SKM-1 treated with dmso at 0.1 percent for 144 hours (cell line): Measurements from ENCODE around the gene RNF39.

Experiments
- DNase-seq: peaks from one replicate; lab custom pipeline; 2025; ENCODE audit not compliant: unreplicated experiment; lab: John Stamatoyannopoulos, UW

RNF39 gene

DNA sequence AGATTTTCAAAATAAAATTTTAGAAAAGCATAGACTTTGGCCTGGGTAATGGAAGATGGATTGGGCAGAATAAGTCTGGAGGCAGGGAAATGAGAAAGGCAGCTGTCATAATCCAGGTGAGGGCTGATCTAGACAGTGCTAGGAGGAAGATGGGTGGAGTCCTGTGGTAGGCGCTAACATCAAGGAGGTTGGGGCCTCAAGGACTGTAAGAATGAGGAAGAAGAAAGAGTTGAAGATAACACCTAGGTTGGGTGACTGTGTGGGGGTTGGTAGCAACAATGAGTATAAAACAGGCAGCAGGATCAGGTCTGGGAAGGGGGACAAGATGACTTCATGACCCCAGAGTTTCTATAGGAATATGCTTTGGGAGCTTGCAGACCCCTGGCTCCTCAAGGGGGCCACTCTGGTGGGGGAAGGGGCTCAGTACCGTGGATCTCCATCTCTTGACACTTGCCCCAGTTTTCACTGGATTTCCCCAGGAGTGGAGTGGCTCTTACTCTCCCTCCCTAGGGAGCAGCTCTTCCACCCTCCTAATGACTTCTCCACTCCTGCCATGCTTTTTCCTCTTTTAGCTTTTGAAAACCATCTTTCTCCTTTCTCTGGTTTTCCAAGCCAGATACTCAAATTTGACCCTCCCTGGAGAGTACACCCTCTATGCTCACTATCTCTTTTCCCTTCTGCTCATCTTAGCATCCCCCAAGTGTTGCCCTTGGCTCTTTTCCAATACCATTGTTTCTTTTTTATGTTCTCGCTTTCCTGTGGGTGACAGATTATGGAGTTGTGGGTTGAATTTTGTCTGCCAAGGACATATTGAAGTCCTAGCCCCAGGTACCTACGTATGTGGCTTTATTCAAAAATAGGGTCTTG, 22.6 kb upstream of the RNF39 start:
- DNase-seq = no peak

GRCh38 chr6:30096829-30097228, 21.3 kb upstream of the RNF39 start:
- no peak for DNase-seq

DNA sequence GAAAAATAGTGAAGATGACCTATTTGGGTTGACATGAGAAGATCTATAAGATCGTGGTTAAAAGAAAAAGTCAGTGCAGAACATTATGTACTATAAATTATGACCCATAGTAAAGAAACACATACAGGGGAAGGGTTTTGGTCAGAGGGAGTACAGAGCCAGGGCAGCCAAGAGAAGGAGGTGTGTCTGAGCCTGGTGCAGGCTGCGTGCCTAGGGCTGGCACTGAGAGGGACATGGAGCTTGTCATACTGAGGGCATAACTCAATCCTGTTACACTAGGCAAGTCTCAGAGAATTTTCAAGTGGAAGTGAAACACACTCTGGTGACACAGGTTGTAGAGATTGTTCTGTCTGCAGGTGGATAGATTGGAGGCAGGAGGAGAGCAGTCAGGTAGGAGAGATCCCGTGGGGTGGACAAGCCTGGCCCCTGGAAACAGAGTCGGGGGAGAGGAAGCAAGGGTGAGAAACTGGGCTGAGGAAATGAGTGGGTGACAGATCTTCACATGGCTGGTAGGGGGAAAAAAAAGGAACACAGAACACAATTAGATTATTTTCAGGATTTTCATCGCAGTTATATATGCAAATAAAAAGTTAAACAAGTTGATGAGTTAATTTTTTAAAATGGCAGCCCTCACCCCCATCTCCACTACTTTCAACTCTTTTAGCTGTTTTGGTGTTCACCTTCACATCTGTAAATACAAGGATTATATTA, 18.5 kb upstream of the RNF39 start:
- DNase-seq = no peak

DNA sequence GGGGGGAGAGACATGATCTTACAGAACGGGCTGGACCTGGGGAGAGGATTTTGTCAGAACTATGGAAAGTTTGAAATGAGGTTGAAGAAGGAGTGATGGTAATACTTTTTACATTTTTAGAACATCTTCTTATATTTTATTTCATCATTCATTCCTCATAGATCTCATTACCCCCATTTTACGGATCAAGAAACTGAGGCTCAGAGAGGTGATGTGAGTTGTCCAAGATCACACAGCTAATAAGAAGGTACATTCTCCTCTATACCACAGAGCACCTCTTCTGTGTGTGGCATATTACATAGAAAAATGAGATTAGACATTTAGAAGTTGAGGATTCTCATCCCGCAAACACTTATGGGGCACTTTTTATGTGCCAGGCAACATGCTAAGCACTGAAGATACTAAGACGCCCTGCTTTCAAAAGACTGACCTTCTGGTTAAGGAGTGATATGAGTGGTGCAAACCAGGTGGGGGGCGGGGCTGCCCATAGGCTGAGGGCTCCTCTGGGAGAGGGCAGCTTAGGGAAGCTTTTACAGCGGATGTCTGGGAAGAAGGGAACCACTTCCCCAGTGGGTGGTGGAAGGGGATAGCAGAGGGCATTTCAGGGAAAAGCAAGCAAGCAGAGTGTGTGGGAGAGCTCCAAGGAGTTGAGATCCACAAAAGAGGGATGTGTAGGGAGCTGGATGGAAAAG, 17.4 kb upstream of the RNF39 start:
- no peak for DNase-seq

GRCh38 chr6:30091577-30092381, 16.2 kb upstream of the RNF39 start:
- DNase-seq = no peak

- DNase-seq = no peak
Observed at GRCh38 chr6:30087876-30088275, 12.3 kb upstream of the RNF39 start.

- no peak for DNase-seq
Observed at GRCh38 chr6:30077218-30077617, 1.6 kb upstream of the RNF39 start.

DNA sequence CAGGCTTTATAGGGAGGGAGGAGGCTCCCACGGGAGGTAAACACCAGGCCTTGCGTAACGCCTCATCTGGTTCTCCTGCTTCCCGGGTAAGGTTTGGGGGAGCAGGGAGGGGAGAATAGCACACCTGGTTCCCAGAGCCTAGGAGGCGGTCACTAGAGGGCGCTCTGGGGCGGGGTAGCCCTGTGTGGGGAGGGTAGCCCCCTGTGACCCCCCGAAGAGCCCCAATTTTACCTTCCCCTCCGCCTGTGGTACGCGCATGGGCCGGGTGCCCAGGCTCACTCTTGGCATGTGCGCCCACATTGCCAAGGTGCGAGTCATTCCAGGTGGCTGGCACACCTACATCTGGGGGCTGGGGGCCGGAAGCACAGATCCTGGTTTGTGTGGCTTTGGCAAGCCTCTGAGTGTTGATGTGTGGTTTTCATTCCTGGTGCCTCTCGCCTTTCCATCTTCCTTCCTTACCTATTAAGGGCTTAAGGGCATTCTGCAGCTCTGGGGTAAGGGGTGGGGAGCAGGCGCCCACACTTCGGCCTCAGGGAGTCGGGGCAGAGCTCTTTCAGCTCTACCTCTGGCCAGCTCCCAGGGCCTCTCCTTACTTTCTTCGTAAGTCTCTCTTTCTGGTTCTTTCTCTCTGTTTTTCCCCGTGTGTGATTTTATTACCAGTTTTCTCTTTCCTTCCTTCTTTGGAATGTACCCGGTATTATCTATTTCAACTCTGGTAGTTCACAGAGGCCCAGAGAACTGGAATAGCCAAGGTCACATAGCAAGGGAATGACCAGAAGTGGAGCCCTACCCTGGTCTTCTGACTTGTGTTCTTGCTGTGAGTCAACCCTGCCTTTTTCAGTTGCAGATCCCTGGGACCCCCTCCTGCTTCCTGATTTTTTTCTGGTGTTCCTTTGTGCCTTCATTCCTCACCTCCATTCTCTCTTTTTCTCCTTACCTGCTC, 492 bp upstream of the RNF39 start:
- DNase-seq = no peak

DNA sequence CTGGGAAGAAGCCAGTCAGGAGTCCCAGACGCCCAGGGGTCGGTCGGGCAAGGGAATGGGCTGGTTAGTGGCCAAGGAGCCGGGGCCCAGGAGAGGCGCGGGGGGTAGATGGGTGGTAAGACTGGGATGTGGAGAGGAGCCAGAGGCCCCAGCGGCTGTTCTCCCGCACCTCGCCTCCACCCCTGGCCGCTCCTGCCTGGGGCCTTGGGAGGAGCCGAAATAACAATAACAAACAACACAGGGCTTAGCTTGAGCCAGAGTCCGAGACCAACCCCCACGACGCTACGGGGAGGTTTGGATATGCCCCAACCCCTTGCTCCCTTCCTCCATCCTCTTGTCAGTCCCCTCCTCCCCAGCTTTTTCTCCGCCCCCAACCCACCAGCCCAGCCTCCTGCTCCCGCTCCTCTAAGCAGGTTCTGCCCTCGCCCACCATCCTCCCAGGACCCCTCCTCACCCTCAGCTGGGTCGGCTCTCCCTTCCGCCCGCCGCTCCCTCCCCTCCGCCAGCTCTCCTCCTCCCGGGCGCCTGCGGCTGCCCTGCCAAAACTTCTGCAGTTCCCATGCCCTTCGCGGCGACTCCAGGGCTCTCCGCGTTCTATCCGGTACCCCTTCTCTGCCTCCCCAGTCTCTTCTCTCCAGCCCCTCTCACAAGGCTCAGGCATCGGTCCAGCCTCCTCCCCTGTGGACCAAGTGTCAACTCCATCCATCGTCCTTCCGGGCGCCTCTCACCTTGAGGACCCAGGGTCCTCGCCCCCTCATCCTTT, 1.1 kb downstream of the RNF39 start:
- no peak for DNase-seq

DNA sequence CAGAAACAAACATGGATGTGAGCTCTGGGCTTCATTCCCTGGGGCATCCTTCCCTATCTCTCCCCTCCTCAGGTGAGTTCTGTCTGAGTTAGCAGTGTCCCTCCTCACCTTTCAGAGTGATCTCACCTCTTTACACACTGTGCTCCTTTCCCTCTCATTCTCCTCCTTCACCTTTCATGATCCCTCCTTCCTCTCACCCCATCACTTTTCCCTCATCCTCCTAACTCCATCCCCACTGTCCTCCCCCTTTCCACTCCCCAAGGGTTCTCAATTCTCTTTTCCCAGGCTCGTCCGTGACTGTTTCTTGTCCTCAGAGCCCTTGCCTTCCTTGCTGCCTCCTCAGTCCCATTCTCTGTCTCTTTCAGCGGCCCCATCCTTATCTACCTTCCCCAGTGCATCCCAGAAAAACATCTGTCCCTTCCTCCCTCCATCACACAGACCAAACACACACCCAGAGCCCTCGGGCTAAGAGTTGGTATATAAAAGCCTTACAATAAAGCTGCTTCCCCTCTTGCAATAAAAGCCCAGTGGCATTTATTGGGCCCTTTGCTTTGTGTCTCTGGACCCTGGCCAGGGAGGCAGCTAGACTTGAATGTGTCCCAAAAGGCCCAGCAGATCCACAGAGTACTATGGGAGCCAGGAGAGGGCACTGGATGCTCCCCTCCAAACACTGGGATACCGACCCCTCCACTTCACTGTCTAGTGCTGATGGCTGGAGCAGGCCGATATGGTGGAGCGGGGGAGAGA, 1.9 kb downstream of the RNF39 start:
- DNase-seq = no peak

GRCh38 chr6:30071858-30072257, 3.7 kb downstream of the RNF39 start:
- DNase-seq = no peak

DNA sequence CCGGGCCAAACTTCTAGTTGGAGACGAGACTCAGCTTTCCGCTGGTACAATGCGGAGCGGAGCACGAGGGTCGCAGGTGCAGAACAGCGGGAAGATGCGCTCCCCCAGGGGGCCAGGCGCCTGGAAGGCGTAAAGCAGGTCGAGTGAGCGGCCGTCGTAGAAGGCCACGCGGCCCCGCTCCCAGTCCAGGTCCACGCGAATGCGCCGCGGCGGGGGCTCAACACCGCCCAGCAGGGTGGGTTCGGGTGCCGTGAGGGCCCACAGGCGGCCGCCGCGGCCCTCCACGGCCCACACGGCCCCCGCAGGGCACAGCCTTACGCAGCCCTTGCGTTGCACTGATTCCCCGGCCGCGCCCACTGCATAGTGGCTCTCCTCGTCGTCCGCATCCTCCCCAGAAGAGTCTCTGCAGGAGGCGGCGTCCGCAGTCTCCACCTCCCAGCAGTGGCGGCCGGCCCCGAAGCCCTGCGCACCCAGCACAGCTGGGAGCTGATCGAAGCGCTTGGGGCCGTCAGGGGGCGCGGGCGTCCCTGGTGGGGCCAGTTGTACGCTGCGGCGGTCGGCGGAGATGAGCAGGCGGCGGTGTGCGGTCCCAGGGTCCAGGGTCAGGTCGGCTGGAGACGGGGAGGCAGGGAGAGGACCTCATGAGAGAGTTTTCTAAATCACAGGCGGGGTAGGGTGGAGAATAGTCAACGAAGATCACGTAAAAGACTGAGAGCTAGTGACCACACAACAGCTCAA, 4.3 kb downstream of the RNF39 start:
- no peak for DNase-seq

GRCh38 chr6:30067460-30068139, 8.0 kb downstream of the RNF39 start:
- no peak for DNase-seq

DNA sequence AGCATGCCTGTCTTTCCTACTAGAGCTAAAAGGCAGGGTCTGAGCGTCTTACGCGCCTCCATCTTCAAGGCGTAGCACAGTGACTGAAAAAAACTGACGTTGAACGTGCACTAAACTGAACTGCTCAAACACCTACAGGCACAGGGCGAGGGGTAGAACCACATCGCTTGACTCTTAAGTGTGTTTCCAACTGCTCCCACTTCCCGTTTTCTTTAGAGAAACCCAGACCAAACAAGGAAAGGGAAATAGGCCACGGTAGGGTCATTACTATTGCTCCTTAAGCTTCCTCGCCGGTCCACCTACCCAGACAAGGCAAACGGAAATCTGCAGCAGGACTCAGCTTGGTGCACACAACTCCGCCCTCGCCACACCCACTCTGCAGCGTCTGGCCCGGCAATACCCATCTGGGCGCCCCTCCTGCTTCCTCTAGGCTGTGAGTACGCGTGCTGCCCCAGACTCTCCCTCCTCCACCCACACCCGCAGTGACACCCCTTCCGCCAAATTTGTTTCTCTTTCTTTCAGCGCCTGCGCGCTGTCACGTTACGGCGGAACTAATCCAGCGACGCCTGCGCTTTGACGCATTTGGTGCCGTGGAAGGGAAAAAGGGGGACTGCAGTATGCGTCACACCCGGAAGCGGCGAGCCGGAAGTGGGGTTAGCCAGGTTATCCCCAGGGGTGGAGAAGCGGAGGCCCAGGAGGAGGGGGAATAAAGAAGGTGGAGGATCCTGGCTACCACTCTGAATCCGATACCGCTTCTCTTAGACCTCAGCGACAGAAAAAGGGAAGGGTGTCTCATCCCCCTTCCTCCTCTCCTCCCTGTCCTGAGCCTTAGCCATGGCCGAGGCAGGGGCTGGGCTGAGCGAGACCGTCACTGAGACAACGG, 8.8 kb downstream of the RNF39 start, which contains the start of gene PPP1R11:
Gene PPP1R11 (plus strand): TSS at position 622 of the 883 bp plus-strand sequence. CDS start 213 bp downstream, at position 835.
- peak; percentile 99 for DNase-seq

DNA sequence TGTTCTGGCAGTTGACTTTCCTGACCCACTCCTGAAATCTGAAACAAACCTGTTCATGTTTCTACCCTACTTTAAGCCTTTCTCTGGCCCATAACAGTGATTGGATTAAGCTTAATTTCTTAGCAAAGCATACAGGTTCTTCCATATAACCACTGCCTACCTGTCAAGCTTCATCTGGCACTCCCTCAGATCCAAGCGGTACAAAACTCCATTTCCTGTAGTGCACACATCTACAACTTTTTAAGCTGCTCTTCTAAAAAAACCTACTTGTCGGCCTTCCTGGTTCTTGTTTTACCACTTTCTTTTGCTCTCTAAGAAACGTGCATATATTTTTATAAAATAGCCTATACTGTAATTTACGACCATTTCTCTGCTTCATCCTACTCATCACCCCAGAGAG, 9.5 kb downstream of the RNF39 start:
- no peak for DNase-seq

- no peak for DNase-seq
Observed at GRCh38 chr6:30063315-30063714, 12.3 kb downstream of the RNF39 start.
